Measurements from ENCODE around the gene EIF6. TPM values are rescaled to one million over a fixed set of nuclear protein-coding genes. Genes with fewer than 3 reads are reported as not detected.

The EIF6 gene
- total RNA-seq, 3 donors from 2014 or later (not counting 1 experiment from before 2014, with no cell fraction given) = 73.9 to 81.4 (median 79.0) TPM

- no peak overlapping the region for H3K27ac ChIP-seq (ENCODE audit: low read length)
- H3K4me1 ChIP-seq (ENCODE audit: control insufficient read depth, insufficient read depth, low read length) = no peaks in the 10 kb centered on the region
- ATAC-seq = no peak
- no peak for TF ChIP-seq CTCF (IDR thresholded peaks at IDR 0.05)
- H3K27me3 ChIP-seq (ENCODE audit: control insufficient read depth, insufficient read depth, low read length) = no peaks in the 10 kb centered on the region
- intact Hi-C loops (cut with micrococcal nuclease) = no loop called here
- 88% methylated on average over 8 of the region's 8 CpGs for WGBS (ENCODE audit: insufficient coverage)
- H3K36me3 ChIP-seq (ENCODE audit: control insufficient read depth, insufficient read depth, low read length) = no peaks in the 10 kb centered on the region
- H3K27me3 Mint-ChIP-seq (ENCODE audit: low read depth in 2 of 2) = peaks cover 0 to 5% of the 10 kb centered on the region in 2 donors
- no peak for DNase-seq
- peaks cover 6% of the 10 kb centered on the region in 2 donors for H3K4me1 Mint-ChIP-seq
- no peaks in the 10 kb centered on the region for H3K9me3 Mint-ChIP-seq
- H3K36me3 Mint-ChIP-seq = no peaks in the 10 kb centered on the region
- no peak overlapping the region for H3K4me3 Mint-ChIP-seq
- H3K9me3 ChIP-seq (ENCODE audit: control insufficient read depth, insufficient read depth, low read length) = no peaks in the 10 kb centered on the region
- H3K27ac Mint-ChIP-seq = no peak overlapping the region
- no peak overlapping the region for H3K4me3 ChIP-seq (ENCODE audit: low read length)
Measured at GRCh38 chr20:35295674-35296073, 11.1 kb upstream of the EIF6 start.

- H3K27ac Mint-ChIP-seq = no peak overlapping the region
- Histone ChIP-seq H3K9me3 (ENCODE audit: control insufficient read depth, insufficient read depth, low read length) (no peaks in the 10 kb centered on the region), H3K27me3 (ENCODE audit: control insufficient read depth, insufficient read depth, low read length) (no peaks in the 10 kb centered on the region), H3K27ac (ENCODE audit: low read length) (no peak overlapping the region), H3K4me3 (ENCODE audit: low read length) (no peak overlapping the region), H3K4me1 (ENCODE audit: control insufficient read depth, insufficient read depth, low read length) (no peaks in the 10 kb centered on the region), H3K36me3 (ENCODE audit: control insufficient read depth, insufficient read depth, low read length) (no peaks in the 10 kb centered on the region)
- no peak for TF ChIP-seq CTCF (IDR thresholded peaks at IDR 0.05)
- intact Hi-C loops (cut with micrococcal nuclease) = no loop called here
- no peaks in the 10 kb centered on the region for H3K9me3 Mint-ChIP-seq
- ATAC-seq (peak; percentile 60 to 92 (median 90)), DNase-seq (no peak)
- no peaks in the 10 kb centered on the region for H3K36me3 Mint-ChIP-seq
- H3K27me3 Mint-ChIP-seq (ENCODE audit: low read depth in 2 of 2) = peaks cover 0 to 5% of the 10 kb centered on the region in 2 donors
- peaks cover 6% of the 10 kb centered on the region in 2 donors for H3K4me1 Mint-ChIP-seq
- WGBS (ENCODE audit: insufficient coverage) = 58% methylated on average over 8 of the region's 8 CpGs
- no peak overlapping the region for H3K4me3 Mint-ChIP-seq
Measured at GRCh38 chr20:35295058-35295457, 10.5 kb upstream of the EIF6 start.

- TF ChIP-seq CTCF (IDR thresholded peaks at IDR 0.05) = no peak
- intact Hi-C loops (cut with micrococcal nuclease) = no loop called here
- no peak for DNase-seq
- peaks cover 6% of the 10 kb centered on the region in 2 donors for H3K4me1 Mint-ChIP-seq
- no peaks in the 10 kb centered on the region for H3K36me3 Mint-ChIP-seq
- Histone ChIP-seq H3K4me1 (ENCODE audit: control insufficient read depth, insufficient read depth, low read length) (no peaks in the 10 kb centered on the region), H3K4me3 (ENCODE audit: low read length) (no peak overlapping the region), H3K9me3 (ENCODE audit: control insufficient read depth, insufficient read depth, low read length) (no peaks in the 10 kb centered on the region), H3K27ac (ENCODE audit: low read length) (no peak overlapping the region), H3K36me3 (ENCODE audit: control insufficient read depth, insufficient read depth, low read length) (no peaks in the 10 kb centered on the region), H3K27me3 (ENCODE audit: control insufficient read depth, insufficient read depth, low read length) (no peaks in the 10 kb centered on the region)
- H3K27ac Mint-ChIP-seq = no peak overlapping the region
- ATAC-seq = no peak
- H3K9me3 Mint-ChIP-seq = no peaks in the 10 kb centered on the region
- WGBS (ENCODE audit: insufficient coverage) = 88% methylated on average over 5 of the region's 5 CpGs
- no peak overlapping the region for H3K4me3 Mint-ChIP-seq
- H3K27me3 Mint-ChIP-seq (ENCODE audit: low read depth in 2 of 2) = peaks cover 0 to 5% of the 10 kb centered on the region in 2 donors
Measured at GRCh38 chr20:35294293-35294685, 9.7 kb upstream of the EIF6 start.
